Activated CD4-positive, CD25-positive, alpha-beta regulatory T cell treated with anti-CD3 and anti-CD28 coated beads, Interleukin-2, amount 50 U/mL, for 24 hours (primary cell): Measurements from ENCODE around the gene FLYWCH1.
"Not testable (repeated sequence)": the region's sequence is repeated elsewhere in the genome, so short reads cannot be mapped to it uniquely, and the experiment has no call there.

Experiments used
- ATAC-seq, 2 donors: fragments of 150-1000 bp; cut with Tn5 transposase; one replicate each; pipeline ENCODE4 v1.10.0; 2021; ENCODE audit warnings: mild to moderate bottlenecking in 1 of 2, moderate library complexity in 1 of 2

FLYWCH1 gene

GRCh38 chr16:2927010-2927646 is 15.4 kb downstream of the FLYWCH1 start:
- ATAC-seq: peak; percentile 99

GRCh38 chr16:2928151-2928550 is 16.4 kb downstream of the FLYWCH1 start:
- not testable (repeated sequence) for ATAC-seq

DNA sequence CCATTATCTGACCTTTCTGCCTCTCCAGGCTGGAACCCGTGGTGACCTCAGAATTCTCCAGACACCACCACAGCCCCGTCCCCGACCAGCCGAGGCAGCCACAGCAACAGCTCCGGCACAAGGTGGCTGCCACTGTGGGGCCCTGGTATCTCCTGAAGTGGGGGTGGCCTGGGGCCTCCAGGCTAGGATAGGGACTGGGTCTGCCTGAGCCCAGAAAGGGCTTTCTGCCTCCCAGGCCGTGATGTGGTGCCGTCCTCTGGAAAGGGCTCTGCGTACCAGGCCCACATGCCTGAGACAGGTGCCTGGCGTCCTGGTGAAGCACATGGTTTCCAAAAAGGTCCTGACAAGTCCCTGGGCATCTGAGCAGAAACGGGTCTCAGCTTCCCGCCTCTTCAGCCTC is 17.1 kb downstream of the FLYWCH1 start:
- ATAC-seq: no peak

- ATAC-seq: no peak
Measured at GRCh38 chr16:2929693-2930092, 18.0 kb downstream of the FLYWCH1 start.

- ATAC-seq: no peak
Measured at GRCh38 chr16:2930236-2930635, 18.5 kb downstream of the FLYWCH1 start.

GRCh38 chr16:2931231-2931914 is 19.6 kb downstream of the FLYWCH1 start:
- ATAC-seq: not testable (repeated sequence)

- no peak for ATAC-seq
Measured at GRCh38 chr16:2933136-2933535, 21.4 kb downstream of the FLYWCH1 start.

DNA sequence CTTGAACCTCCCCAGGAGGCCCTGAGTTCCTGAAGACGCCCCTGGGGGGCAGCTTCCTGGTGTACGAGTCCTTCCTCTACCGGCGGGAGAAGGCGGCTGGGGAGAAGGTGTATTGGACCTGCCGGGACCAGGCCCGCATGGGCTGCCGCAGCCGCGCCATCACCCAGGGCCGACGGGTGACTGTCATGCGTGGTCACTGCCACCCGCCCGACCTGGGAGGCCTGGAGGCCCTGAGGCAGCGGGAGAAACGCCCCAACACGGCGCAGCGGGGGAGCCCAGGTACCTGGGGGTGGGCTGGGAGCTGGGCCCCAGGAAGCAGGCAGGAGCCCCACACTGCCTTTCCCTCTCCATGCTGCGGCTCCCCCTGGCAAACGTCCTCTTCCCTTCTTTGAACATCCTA is 22.0 kb downstream of the FLYWCH1 start:
- ATAC-seq: no peak

DNA sequence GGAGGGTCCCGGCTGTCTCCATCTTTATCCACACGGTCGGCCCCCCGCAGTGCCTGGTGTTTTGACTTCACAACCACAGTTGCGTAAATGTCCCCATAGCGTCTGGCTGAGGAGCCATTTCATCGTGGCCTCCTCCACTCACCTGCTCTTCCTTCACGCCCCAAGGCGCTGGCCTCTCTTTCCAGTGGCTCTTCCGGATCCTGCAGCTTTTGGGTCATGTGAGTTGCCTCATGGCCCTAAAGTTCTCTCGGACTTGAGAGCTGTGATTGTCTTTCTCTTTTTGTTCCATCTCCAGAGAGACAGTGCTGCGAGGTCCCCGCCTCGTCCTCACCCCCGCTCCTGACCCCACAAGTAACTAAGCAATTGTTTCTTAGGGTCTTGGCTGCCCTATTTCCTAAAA is 22.7 kb downstream of the FLYWCH1 start:
- no peak for ATAC-seq

DNA sequence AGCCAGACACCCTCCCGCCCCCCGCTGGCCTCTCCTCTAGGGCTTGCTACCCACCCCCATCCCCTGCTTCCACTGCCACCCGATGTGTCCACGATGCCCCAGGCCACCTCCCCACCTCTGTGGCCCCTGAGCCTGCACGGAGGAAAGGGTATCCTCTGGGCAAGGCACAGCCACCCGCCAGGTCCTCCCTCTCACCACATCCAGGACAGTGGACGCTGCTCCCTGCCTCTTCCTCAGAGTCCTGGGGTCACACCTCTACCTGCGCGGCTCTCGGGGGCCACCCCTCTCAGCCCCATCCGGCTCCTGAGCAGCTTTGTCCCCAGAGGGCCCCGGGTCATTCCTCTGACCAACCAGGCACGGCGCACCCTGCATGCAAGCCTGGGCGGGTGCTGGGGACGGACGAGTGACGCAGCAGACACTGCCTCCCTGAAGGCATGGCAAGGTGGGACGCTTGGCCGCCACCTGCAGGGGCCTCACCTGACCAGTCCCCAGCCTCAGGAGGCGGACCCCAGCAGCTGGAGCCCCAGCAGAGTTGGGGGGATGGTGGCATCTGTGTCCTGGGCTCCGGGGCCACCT is 24.8 kb downstream of the FLYWCH1 start:
- ATAC-seq: no peak

DNA sequence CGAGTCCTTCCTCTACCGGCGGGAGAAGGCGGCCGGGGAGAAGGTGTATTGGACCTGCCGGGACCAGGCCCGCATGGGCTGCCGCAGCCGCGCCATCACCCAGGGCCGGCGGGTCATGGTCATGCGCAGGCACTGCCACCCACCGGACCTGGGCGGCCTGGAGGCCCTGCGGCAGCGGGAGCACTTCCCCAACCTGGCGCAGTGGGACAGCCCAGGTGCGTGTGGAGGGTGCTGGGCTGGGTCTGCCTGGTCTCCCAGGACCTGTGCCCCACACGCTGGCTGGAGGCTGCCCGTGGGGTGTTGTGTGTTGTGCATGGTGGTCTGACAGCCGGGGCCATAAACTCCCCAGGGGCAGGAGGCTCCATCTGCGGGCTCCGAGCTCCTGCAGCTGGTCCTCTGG is 25.4 kb downstream of the FLYWCH1 start:
- ATAC-seq: no peak

DNA sequence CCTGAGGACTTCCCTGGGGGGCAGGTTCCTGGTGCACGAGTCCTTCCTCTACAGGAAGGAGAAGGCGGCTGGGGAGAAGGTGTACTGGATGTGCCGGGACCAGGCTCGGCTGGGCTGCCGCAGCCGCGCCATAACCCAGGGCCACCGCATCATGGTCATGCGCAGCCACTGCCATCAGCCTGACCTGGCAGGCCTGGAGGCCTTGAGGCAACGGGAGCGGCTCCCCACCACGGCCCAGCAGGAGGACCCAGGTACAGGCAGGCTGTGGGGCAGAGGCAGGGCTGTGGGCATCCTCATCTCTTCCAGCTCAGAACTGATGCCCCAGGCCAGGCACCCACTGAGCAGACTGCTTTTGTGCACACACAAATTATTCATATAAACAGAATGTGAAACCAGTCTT is 26.5 kb downstream of the FLYWCH1 start:
- ATAC-seq: no peak

DNA sequence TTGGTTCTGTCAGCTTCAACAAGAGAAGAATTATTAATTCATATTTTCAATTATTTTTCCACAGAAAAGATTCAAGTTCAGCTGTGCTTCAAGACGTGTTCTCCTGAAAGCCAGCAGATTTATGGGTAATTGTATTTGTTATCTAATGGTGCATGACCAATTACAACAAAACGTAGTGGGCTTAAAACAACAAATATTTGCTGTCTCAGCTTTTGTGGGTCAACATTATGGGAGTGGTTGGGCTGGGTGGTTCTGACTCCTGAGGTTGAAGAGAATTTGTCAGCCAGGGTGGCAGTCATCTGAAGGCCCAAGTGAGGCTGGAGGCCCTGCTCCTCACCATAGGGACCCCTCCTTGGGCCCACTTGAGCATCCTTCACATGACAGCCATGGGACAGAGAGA is 28.2 kb downstream of the FLYWCH1 start:
- ATAC-seq: no peak

GRCh38 chr16:2942045-2942444 is 30.3 kb downstream of the FLYWCH1 start:
- ATAC-seq: no peak

DNA sequence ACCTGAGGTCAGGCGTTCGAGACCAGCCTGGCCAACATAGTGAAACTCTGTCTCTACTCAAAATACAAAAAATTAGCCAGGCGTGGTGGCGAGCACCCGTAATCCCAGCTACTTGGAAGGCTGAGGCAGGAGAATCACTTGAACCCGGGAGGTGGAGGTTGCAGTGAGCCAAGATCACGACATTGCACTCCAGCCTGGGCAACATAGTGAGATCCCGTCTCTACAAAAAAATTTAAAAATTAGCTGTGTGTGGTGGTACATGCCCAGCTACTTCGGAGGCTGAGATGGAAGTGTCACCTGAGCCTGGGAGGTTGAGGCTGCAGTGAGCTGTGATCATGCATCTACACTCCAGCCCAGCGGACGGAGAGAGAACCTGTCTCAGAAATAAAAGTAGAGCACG is 32.0 kb downstream of the FLYWCH1 start:
- not testable (repeated sequence) for ATAC-seq

DNA sequence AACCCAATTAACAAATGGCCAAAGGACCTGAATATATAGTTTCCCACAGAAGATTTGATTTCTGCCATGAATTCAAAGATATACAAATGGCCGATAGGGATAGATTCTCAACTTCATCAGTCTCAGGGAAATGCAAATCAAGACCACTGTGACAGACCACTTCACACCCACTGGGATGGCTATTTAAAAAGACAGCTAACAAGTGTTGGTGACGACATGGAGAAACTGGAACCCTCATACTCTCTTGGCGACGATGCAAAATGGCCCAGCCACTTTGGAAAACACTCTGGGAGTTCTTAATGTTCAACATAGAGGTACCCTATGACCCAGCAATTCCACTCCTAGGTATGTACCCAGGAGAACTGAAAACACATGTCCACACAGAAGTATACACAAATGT is 34.9 kb downstream of the FLYWCH1 start:
- ATAC-seq: no peak

- no peak for ATAC-seq
Measured at GRCh38 chr16:2948807-2949704, 37.3 kb downstream of the FLYWCH1 start.

DNA sequence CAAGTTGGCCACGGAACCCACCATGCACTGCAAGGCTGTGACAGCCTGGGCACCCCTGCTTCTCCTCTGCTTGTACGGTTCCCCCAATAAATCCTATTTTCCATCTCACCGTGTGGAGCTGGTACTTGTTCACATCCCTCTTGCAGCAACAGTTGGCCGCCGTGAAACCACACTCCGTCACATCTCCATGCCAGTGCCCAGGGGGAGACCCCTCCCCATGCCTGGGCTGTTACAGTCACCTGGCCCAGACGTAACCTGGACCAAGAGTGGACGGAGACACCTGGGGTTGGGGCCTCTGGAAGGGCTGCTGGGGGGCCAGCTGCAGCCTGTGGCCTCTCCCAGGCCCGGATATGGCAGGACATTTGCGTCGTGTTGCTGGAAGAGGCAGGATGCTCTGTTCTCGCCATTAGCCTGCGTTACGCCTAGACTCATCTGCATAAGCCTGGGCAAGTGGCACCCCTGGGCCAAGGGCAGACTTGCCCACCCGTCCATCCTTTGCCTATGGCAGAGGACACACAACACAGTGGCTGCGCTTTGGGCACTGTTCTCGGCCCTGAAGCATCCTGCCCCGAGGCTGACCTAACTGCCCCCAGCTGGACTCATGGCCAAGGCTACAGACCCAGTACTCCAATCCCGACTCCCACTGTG is 38.1 kb downstream of the FLYWCH1 start:
- ATAC-seq: no peak

DNA sequence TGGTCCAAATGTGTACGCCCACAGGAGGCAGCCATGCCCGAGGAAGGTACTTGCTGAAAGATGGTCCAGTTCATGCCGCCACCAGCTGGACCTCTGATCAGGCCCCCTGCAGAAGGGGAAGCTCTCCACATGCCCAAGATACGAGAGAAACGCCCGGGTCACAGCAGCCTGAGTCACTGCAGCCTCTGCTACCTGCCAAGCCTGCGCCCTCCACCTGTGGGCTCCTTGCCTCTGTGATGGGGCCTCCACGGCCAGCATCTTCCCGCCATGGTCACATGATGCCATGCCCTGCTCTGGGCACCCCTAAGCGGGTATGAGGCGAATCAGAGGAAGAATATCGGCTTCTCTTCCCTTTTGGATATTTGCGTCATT is 38.6 kb downstream of the FLYWCH1 start:
- ATAC-seq: no peak

GRCh38 chr16:2950773-2951172 is 39.0 kb downstream of the FLYWCH1 start:
- no peak for ATAC-seq

GRCh38 chr16:2952679-2953078 is 40.9 kb downstream of the FLYWCH1 start:
- ATAC-seq: no peak

DNA sequence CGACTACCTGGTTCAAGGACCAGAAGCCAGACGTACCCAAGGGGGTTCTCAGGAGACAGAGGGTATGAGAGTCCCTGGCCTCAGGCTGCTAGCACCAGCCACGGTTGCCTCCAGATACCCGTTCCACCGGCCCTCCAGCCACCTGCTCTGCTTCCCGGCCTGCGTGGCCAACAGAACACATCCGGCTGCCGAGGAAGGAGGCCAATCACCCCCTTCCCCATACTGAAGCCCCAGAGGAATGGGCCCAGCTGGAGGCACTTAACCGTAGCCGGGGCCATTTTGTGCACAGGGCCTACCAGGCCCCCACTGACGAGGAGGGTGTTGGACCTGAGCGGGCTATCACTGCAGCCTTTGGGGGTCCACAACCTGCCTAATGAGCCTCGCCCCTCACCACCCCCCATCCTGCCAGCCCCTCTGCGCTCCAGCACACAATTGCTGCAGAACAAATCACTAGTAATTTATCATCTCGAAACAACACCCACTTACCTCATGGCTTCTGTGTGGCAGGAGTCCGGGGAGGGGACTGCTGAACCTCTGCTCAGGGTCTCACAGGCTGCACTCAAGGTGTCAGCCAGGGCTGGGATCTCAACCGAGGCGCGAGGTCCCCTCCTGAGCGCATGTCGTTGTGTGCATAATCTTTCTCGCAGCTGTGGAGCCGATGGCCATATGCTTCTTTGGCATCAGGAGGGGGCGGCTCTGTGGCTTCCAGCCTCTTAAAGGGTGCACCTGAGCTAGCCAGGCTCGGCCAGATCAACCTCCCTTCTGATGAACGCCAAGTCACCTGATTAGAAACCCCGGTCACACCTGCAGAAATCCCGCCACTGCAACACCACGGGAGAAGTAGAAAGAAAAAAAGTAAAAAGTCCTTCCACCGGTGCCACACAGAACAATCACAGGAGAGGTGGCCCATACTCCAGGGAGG is 42.2 kb downstream of the FLYWCH1 start:
- ATAC-seq: no peak
